OCI-LY3 (cell line): ENCODE data around the gene SVIL.

Experiments
- CTCF ChIP-seq: fragments of 200-600, 300-600 bp; sonication (generic); IDR thresholded peaks from 2 replicates; pipeline ENCODE4 v1.5.1; 2014; ENCODE audit warnings: antibody characterized with exemption, low read length, low read depth
- EZH2phosphoT487 ChIP-seq: fragments of 200-600 bp; shearing (Covaris generic); IDR thresholded peaks from 2 replicates; pipeline ENCODE4 v1.6.1; 2018; ENCODE audit warnings: antibody characterized with exemption, mixed run types, low read depth

GRCh38 chr10:29508554-29509244 lies 126.1 kb downstream of the SVIL start:
- TF ChIP-seq CTCF (no peak), EZH2phosphoT487 (no peak)
